ENCODE results near the gene B3GNT3. TPM values are rescaled to one million over a fixed set of nuclear protein-coding genes. Genes with fewer than 3 reads are reported as not detected.
A peak's percentile ranks its signal among the peaks of the same experiment; 100 is the strongest.

B3GNT3 gene
- total RNA-seq, 2 donors from 2014 or later: 5.2 to 11.9 TPM

DNA sequence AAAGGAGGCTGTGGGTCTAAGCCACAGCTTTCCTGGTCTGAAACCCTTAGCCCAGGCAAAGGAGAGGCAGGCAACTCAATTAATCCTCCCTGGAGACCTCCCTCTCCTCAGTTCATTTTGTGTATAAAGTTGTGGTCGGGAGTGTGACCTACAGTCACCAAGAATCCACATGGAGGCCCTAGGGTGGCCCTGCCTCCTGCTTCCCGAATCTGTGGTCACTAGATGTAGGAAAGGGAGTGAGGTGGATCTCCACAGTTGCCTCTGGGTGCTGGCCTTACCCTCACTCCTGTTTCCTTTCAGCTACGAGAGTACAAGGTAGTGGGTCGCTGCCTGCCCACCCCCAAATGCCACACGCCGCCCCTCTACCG is 66.0 kb downstream of the B3GNT3 start:
- Histone ChIP-seq H3K27me3 (replicated peaks; ENCODE audit: insufficient read depth) (no peaks in the 10 kb centered on the region), H3K36me3 (peaks cover 19 to 22% of the 10 kb centered on the region in 2 donors), H3K27ac (peak overlapping the region in 1 of 2 donors; percentile 69), H3K9me3 (no peaks in the 10 kb centered on the region), H3K4me3 (peak overlapping the region; percentile 53 to 92), H3K4me1 (replicated peaks) (peaks cover 6% of the 10 kb centered on the region)
- WGBS: 43% methylated on average over 7 of the region's 7 CpGs
- intact Hi-C loops (cut with DNase I): no loop called here
- no peak for TF ChIP-seq POLR2A (IDR thresholded peaks at IDR 0.05)
- DNase-seq (ENCODE audit: low spot score): no peak

GRCh38 chr19:17861542-17862402 is 66.8 kb downstream of the B3GNT3 start:
- peak overlapping the region in 1 of 2 donors; percentile 53 for H3K4me3 ChIP-seq
- no peaks in the 10 kb centered on the region for H3K9me3 ChIP-seq
- no peak for DNase-seq (ENCODE audit: low spot score)
- peaks cover 19 to 22% of the 10 kb centered on the region in 2 donors for H3K36me3 ChIP-seq
- intact Hi-C loops (cut with DNase I): no loop called here
- H3K27ac ChIP-seq: no peak overlapping the region
- H3K27me3 ChIP-seq (replicated peaks; ENCODE audit: insufficient read depth): no peaks in the 10 kb centered on the region
- H3K4me1 ChIP-seq (replicated peaks): peaks cover 6% of the 10 kb centered on the region
- no peak for TF ChIP-seq POLR2A (IDR thresholded peaks at IDR 0.05)
- TF ChIP-seq, protein P1, sequence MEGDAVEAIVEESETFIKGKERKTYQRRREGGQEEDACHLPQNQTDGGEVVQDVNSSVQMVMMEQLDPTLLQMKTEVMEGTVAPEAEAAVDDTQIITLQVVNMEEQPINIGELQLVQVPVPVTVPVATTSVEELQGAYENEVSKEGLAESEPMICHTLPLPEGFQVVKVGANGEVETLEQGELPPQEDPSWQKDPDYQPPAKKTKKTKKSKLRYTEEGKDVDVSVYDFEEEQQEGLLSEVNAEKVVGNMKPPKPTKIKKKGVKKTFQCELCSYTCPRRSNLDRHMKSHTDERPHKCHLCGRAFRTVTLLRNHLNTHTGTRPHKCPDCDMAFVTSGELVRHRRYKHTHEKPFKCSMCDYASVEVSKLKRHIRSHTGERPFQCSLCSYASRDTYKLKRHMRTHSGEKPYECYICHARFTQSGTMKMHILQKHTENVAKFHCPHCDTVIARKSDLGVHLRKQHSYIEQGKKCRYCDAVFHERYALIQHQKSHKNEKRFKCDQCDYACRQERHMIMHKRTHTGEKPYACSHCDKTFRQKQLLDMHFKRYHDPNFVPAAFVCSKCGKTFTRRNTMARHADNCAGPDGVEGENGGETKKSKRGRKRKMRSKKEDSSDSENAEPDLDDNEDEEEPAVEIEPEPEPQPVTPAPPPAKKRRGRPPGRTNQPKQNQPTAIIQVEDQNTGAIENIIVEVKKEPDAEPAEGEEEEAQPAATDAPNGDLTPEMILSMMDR (IDR thresholded peaks at IDR 0.05): no peak
- no peak for TF ChIP-seq POLR2AphosphoS5 (IDR thresholded peaks at IDR 0.05)
- WGBS: 78% methylated on average over 17 of the region's 23 CpGs

GRCh38 chr19:17862711-17863519 is 68.0 kb downstream of the B3GNT3 start:
- intact Hi-C loops (cut with DNase I): no loop called here
- Histone ChIP-seq H3K27me3 (replicated peaks; ENCODE audit: insufficient read depth) (no peaks in the 10 kb centered on the region), H3K9me3 (no peaks in the 10 kb centered on the region), H3K27ac (no peak overlapping the region), H3K4me1 (replicated peaks) (peaks cover 6% of the 10 kb centered on the region), H3K36me3 (peaks cover 19 to 22% of the 10 kb centered on the region in 2 donors), H3K4me3 (no peak overlapping the region)
- DNase-seq (ENCODE audit: low spot score): no peak
- 86% methylated on average over 31 of the region's 31 CpGs for WGBS
- TF ChIP-seq, protein P1 (IDR thresholded peaks at IDR 0.05): no peak
- TF ChIP-seq POLR2AphosphoS5 (IDR thresholded peaks at IDR 0.05) (no peak), POLR2A (IDR thresholded peaks at IDR 0.05) (no peak)

Small RNA genes lying within 50 kb of the gene (small RNA-seq; reads per million reads assigned to genes)
- gene SNORA68: 0 reads per million in 2 donors

Other genes with a start within 250 kb of the B3GNT3 start
- gene COLGALT1, start 239.5 kb upstream of the B3GNT3 start, total RNA-seq: 10 to 100 TPM; 29.3 to 85.1 TPM
- gene UNC13A, start 106.8 kb upstream of the B3GNT3 start, total RNA-seq: 1 to 10 TPM in 1 of 2 donors, under 1 TPM in 1; 0.14 to 2.4 TPM
- 10 to 100 TPM; 34.9 to 61.1 TPM for gene MAP1S, start 75.7 kb upstream of the B3GNT3 start, total RNA-seq
- gene FCHO1, start 43.7 kb upstream of the B3GNT3 start, total RNA-seq: 10 to 100 TPM in 1 of 2 donors, 1 to 10 TPM in 1; 1.3 to 10.7 TPM
- gene INSL3, start 26.4 kb downstream of the B3GNT3 start, total RNA-seq: 100 to 1,000 TPM in 1 of 2 donors, not detected in 1; 117 TPM
- 10 to 100 TPM in 1 of 2 donors, 1 to 10 TPM in 1; 1.5 to 10.1 TPM for gene JAK3, start 52.8 kb downstream of the B3GNT3 start, total RNA-seq
- 1,000 to 10,000 TPM; 1,351 to 1,892 TPM for gene RPL18A, start 64.8 kb downstream of the B3GNT3 start, total RNA-seq
- 1 to 10 TPM in 1 of 2 donors, not detected in 1; 1.2 TPM for gene SLC5A5, start 76.8 kb downstream of the B3GNT3 start, total RNA-seq
- 10 to 100 TPM; 48.7 to 52.2 TPM for gene CCDC124, start 137.9 kb downstream of the B3GNT3 start, total RNA-seq
- gene KCNN1, start 172.0 kb downstream of the B3GNT3 start, total RNA-seq: 1 to 10 TPM in 1 of 2 donors, under 1 TPM in 1; 0.36 to 5.6 TPM
- 10 to 100 TPM; 57.1 to 75.9 TPM for gene ARRDC2, start 213.0 kb downstream of the B3GNT3 start, total RNA-seq